ENCODE results near the gene ITSN2.

- TF ChIP-seq POLR2A (IDR thresholded peaks at IDR 0.05; ENCODE audit: low read length), result no peak
- TF ChIP-seq GATA1 (IDR thresholded peaks at IDR 0.05; ENCODE audit: low read depth, low read length), result no peak
Observed at GRCh38 chr2:24353364-24353763, 7.0 kb downstream of the ITSN2 start.
